ENCODE results near the gene ARMCX4.

The ARMCX4 gene
- long read RNA-seq: 0 reads

GRCh38 chrX:101485212-101485949 is at the start of gene ARMCX4:
Gene ARMCX4 (plus strand): TSS chrX:101485456. CDS start chrX:101488590, 3,134 bp downstream.
- no peak for DNase-seq (ENCODE audit: low read depth in 1 of 2, low spot score in 1 of 2)
- TF ChIP-seq REST (IDR thresholded peaks at IDR 0.05; ENCODE audit: insufficient replicate concordance, low read depth) (no peak), POLR2AphosphoS5 (IDR thresholded peaks at IDR 0.05; ENCODE audit: low read depth) (no peak), SPI1 (IDR thresholded peaks at IDR 0.05; ENCODE audit: borderline replicate concordance, low read depth) (no peak), GABPA (IDR thresholded peaks at IDR 0.05; ENCODE audit: low read depth) (no peak), CTCF (IDR thresholded peaks at IDR 0.05; ENCODE audit: insufficient read depth, low read length) (no peak)
- Histone ChIP-seq H3K4me3 (replicated peaks; ENCODE audit: insufficient read depth, low read length) (no peak within 1 kb of the TSS), H3K27ac (replicated peaks) (no peak within 1 kb of the TSS), H3K27me3 (ENCODE audit: insufficient read depth, poor library complexity, severe bottlenecking) (peaks cover 2% of the 10 kb centered on the region)

- TF ChIP-seq POLR2AphosphoS5 (IDR thresholded peaks at IDR 0.05; ENCODE audit: low read depth): no peak
- TF ChIP-seq REST (IDR thresholded peaks at IDR 0.05; ENCODE audit: insufficient replicate concordance, low read depth): no peak
- TF ChIP-seq SPI1 (IDR thresholded peaks at IDR 0.05; ENCODE audit: borderline replicate concordance, low read depth): no peak
- no peak for TF ChIP-seq GABPA (IDR thresholded peaks at IDR 0.05; ENCODE audit: low read depth)
- no peak for TF ChIP-seq CTCF (IDR thresholded peaks at IDR 0.05; ENCODE audit: insufficient read depth, low read length)
- Histone ChIP-seq H3K27ac (replicated peaks) (no peak overlapping the region), H3K4me3 (replicated peaks; ENCODE audit: insufficient read depth, low read length) (no peak overlapping the region), H3K27me3 (ENCODE audit: insufficient read depth, poor library complexity, severe bottlenecking) (no peaks in the 10 kb centered on the region)
- no peak for DNase-seq (ENCODE audit: low read depth in 1 of 2, low spot score in 1 of 2)
These were observed 43.2 kb upstream of the ARMCX4 start for GRCh38 chrX:101442085-101442484.

GRCh38 chrX:101449279-101449678 is 36.0 kb upstream of the ARMCX4 start:
- TF ChIP-seq CTCF (IDR thresholded peaks at IDR 0.05; ENCODE audit: insufficient read depth, low read length): no peak
- H3K27ac ChIP-seq (replicated peaks): no peak overlapping the region
- no peak overlapping the region for H3K4me3 ChIP-seq (replicated peaks; ENCODE audit: insufficient read depth, low read length)
- H3K27me3 ChIP-seq (ENCODE audit: insufficient read depth, poor library complexity, severe bottlenecking): no peaks in the 10 kb centered on the region
- DNase-seq (ENCODE audit: low read depth in 1 of 2, low spot score in 1 of 2): no peak

GRCh38 chrX:101450085-101450484 is 35.2 kb upstream of the ARMCX4 start:
- TF ChIP-seq POLR2AphosphoS5 (IDR thresholded peaks at IDR 0.05; ENCODE audit: low read depth) (no peak), SPI1 (IDR thresholded peaks at IDR 0.05; ENCODE audit: borderline replicate concordance, low read depth) (no peak), CTCF (IDR thresholded peaks at IDR 0.05; ENCODE audit: insufficient read depth, low read length) (no peak), GABPA (IDR thresholded peaks at IDR 0.05; ENCODE audit: low read depth) (no peak), REST (IDR thresholded peaks at IDR 0.05; ENCODE audit: insufficient replicate concordance, low read depth) (no peak)
- H3K27me3 ChIP-seq (ENCODE audit: insufficient read depth, poor library complexity, severe bottlenecking): no peaks in the 10 kb centered on the region
- H3K27ac ChIP-seq (replicated peaks): no peak overlapping the region
- no peak for DNase-seq (ENCODE audit: low read depth in 1 of 2, low spot score in 1 of 2)
- H3K4me3 ChIP-seq (replicated peaks; ENCODE audit: insufficient read depth, low read length): no peak overlapping the region
